K562 (cell line): Measurements from ENCODE around the gene ARFRP1.

Source experiments
- ARNT ChIP-seq, 2 experiments: fragments of 450-650 bp; IDR thresholded peaks; 2 replicates each; pipeline ENCODE4 v1.6.1; 2016; ENCODE audit warnings: mild to moderate bottlenecking in 1 of 2
- ATF7 ChIP-seq: fragments of 450-650 bp; IDR thresholded peaks from 2 replicates; pipeline ENCODE4 v1.7.1; 2014; ENCODE audit warnings: mild to moderate bottlenecking, moderate library complexity
- CBX1 ChIP-seq: sonication (generic); IDR thresholded peaks from 2 replicates; pipeline ENCODE4 v1.6.1; 2016; ENCODE audit warnings: antibody characterized with exemption, low read depth, mild to moderate bottlenecking
- GATAD2B ChIP-seq: fragments of 450-650 bp; IDR thresholded peaks from 2 replicates; pipeline ENCODE4 v1.6.1; 2017; ENCODE audit warnings: mild to moderate bottlenecking, borderline replicate concordance
- HDAC2 ChIP-seq: fragments of 450-650 bp; IDR thresholded peaks from 2 replicates; pipeline ENCODE4 v1.6.1; 2016; ENCODE audit warnings: mild to moderate bottlenecking
- HDGF ChIP-seq: fragments of 450-650 bp; IDR thresholded peaks from 2 replicates; pipeline ENCODE4 v1.6.1; 2016
- MYC ChIP-seq, 2 experiments: fragments of 250-450 bp in 1 of 2; sonication (Bioruptor Pico) in 1 of 2; IDR thresholded peaks; 2 replicates each; pipeline versions ENCODE4 v1.5.1 to v1.6.1; 2012 to 2021; ENCODE audit warnings: low read depth in 2 of 2, borderline replicate concordance in 1 of 2, improper control_type of control experiment in 1 of 2, low read length in 1 of 2, mild to moderate bottlenecking in 1 of 2, moderate library complexity in 1 of 2
- POLR2B ChIP-seq: fragments of 450-650 bp; IDR thresholded peaks from 2 replicates; pipeline ENCODE4 v1.6.1; 2018; ENCODE audit warnings: low read depth; ENCODE audit not compliant: partially characterized antibody
- PTBP1 ChIP-seq: fragments of 200-400 bp; formaldehyde crosslinking; IDR thresholded peaks from 2 replicates; pipeline ENCODE4 v1.6.1; 2017; ENCODE audit warnings: low read depth, low read length
- SETDB1 ChIP-seq: IDR thresholded peaks from one replicate; pipeline ENCODE4 v1.6.1; 2012; ENCODE audit warnings: low read length, control low read depth, inconsistent platforms
- SMARCA4 ChIP-seq: fragments of 450-650 bp; IDR thresholded peaks from 2 replicates; pipeline ENCODE4 v1.6.1; 2016
- SRF ChIP-seq, 2 experiments: fragments of 250-450, 450-650 bp in 1 of 2; sonication (Bioruptor Pico) in 1 of 2; sonication (generic) in 1 of 2; formaldehyde crosslinking; IDR thresholded peaks; 2 replicates each; pipeline versions ENCODE4 v1.5.0 to v1.5.1; 2020 to 2022; ENCODE audit warnings: mild to moderate bottlenecking in 1 of 2, missing genetic modification reagents in 1 of 2
- TFAM ChIP-seq: fragments of 250-450 bp; sonication (Bioruptor Pico); conservative IDR thresholded peaks from 2 replicates; pipeline ENCODE4 v1.5.0; 2021; ENCODE audit warnings: mild to moderate bottlenecking, moderate library complexity
- TF ChIP-seq, protein P1 (sequence below): IDR thresholded peaks from 2 replicates; pipeline ENCODE4 v1.6.1; 2016; ENCODE audit warnings: missing genetic modification characterization, missing compliant biosample characterization

DNA sequence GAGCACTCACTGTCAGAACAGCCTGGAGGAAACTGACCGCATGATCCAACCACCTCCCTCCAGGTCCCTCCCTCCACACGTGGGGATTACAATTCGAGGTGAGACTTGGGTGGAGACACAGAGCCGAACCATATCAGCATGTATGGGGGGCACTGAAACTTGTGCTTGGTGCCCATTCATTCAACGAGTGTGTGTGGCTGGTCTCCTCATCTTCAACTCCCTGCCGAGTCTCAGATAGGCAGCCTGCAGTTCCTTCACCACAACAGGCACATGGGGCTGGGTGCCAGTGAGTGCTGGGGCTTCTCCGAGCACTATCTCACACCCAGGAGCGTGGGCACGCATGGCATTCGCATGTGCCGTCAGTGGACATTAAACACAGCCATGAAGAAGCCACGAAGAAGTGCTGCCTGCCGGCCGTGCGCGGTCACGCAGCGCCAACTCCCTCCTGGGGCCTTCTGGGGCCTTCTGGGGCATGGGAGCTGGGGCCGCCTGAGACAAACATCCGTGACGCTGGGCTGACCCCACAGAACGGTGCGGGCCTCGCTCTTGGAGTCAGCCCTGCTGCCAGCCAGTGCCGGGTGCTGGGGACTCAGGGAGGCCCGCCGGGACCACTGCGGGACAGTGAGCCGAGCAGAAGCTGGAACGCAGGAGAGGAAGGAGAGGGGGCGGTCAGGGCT is 50.4 kb downstream of the ARFRP1 start:
- TF ChIP-seq ARNT (IDR thresholded peaks at IDR 0.05) (no peak), HDAC2 (no peak), CBX1 (no peak), ATF7 (no peak), POLR2B (no peak), TFAM (CRISPR knock-in tag) (no peak), PTBP1 (no peak), GATAD2B (no peak), HDGF (no peak), SMARCA4 (no peak), MYC (IDR thresholded peaks at IDR 0.05; ENCODE audit: low read depth, low read length) (peak; percentile 35; the same call in 1 of the 2 replicates), MYC (CRISPR knock-in tag; IDR thresholded peaks at IDR 0.05; ENCODE audit: borderline replicate concordance, low read depth) (no peak), SETDB1 (no peak), SRF (CRISPR knock-in tag; IDR thresholded peaks at IDR 0.05) (no peak)
- TF ChIP-seq, protein P1, sequence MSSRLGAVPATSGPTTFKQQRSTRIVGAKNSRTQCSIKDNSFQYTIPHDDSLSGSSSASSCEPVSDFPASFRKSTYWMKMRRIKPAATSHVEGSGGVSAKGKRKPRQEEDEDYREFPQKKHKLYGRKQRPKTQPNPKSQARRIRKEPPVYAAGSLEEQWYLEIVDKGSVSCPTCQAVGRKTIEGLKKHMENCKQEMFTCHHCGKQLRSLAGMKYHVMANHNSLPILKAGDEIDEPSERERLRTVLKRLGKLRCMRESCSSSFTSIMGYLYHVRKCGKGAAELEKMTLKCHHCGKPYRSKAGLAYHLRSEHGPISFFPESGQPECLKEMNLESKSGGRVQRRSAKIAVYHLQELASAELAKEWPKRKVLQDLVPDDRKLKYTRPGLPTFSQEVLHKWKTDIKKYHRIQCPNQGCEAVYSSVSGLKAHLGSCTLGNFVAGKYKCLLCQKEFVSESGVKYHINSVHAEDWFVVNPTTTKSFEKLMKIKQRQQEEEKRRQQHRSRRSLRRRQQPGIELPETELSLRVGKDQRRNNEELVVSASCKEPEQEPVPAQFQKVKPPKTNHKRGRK, result no peak
